GM12874 (cell line): ENCODE measurements around the gene ZFHX3.

Experiments
- TF ChIP-seq, protein P1 (sequence below): IDR thresholded peaks from 2 replicates; pipeline ENCODE4 v1.5.1; 2011; ENCODE audit warnings: low read depth, mild to moderate bottlenecking, control low read depth, low read length, moderate library complexity; ENCODE audit not compliant: insufficient read depth

The ZFHX3 gene

DNA sequence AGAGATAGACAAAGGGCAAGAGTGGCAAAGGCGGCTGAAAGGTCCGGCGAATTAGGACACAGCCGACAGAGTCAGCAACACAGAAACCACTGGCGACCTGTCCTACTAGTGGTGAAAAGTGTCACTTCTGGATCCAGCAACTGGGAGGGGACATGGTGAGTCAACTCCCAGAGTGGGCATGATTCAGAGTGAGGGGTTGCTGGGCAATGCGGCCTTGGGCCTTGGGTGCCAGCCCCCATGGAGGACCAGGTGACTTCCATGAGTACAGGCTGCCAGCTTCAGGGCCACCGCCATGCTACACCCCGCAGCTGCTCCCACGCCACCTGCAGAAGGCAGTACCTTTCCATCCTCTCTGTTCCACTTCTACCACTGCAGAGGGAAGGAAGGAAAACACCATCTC, 110.6 kb downstream of the ZFHX3 start:
- TF ChIP-seq, protein P1, sequence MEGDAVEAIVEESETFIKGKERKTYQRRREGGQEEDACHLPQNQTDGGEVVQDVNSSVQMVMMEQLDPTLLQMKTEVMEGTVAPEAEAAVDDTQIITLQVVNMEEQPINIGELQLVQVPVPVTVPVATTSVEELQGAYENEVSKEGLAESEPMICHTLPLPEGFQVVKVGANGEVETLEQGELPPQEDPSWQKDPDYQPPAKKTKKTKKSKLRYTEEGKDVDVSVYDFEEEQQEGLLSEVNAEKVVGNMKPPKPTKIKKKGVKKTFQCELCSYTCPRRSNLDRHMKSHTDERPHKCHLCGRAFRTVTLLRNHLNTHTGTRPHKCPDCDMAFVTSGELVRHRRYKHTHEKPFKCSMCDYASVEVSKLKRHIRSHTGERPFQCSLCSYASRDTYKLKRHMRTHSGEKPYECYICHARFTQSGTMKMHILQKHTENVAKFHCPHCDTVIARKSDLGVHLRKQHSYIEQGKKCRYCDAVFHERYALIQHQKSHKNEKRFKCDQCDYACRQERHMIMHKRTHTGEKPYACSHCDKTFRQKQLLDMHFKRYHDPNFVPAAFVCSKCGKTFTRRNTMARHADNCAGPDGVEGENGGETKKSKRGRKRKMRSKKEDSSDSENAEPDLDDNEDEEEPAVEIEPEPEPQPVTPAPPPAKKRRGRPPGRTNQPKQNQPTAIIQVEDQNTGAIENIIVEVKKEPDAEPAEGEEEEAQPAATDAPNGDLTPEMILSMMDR, result no peak

GRCh38 chr16:72936408-72936807, 111.5 kb downstream of the ZFHX3 start:
- TF ChIP-seq, protein P1, result no peak

DNA sequence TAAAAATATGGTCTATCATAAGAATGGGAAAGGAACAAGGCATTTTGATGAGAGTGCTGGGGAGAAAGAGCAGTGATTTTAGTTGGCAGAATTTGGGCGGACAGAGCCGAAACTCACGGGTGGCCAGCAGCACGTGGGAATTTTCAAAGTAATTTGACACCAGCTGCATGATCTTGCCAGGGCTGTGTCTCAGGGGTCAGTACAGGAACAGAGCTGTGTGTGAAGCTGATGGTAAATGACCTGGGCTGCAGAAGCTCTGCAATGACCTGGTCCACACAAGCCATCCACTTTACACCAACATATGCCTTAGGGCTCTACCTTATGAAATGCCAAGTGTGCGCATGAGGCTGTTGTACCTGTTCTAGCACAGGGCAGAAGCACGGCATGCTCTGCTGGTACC, 112.0 kb downstream of the ZFHX3 start:
- TF ChIP-seq, protein P1, result no peak

- TF ChIP-seq, protein P1, result no peak
These were observed 113.1 kb downstream of the ZFHX3 start for GRCh38 chr16:72934636-72935403.

DNA sequence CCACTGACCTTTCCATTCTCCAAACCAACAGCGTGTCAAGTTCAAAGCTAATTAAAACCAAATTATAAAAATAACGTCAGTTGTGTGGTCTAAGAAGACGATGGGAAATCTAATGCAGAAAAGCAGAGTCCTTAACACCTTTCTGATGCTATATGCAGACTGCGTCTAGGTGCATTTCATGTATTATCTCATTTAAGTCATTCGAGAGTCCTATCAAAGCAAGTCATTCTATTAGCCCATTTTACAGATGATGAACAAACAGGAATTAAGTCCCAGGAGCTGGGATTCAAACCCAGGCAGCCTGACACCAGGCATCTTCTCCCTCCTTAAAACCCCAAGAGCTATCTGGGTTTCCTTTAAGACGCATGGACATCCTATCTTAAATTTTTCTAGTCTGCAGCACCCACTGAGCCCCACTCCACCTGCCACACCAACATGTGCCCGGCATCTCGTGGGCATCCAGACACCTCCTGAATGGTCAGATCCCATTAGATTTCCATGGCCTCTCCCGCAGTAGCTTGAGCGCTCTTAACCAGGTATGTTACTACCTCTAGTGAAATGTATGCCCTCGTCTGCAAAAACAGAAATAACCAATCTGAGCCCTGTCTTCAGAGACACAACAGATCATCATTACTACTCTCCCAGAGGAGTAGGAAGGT, 115.1 kb downstream of the ZFHX3 start:
- TF ChIP-seq, protein P1, result no peak

DNA sequence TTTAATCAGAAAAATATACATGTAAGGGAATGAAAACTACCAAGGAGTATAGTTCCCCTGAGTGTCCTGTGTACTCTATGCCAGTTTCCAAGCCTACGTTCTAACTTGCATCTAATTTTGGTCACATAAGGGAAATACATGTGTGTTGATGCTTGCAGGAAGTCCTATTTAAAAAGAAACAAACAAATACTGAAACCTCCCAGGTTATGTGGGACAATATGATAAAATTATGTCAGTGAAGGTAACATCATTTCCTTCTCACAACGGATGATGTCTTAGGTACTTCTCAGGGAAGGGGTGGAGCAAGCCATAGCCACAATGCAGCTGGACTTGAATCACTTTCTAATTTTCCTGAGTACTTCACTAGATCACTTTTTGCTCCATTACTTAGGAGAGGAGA, 115.9 kb downstream of the ZFHX3 start:
- TF ChIP-seq, protein P1, result no peak

DNA sequence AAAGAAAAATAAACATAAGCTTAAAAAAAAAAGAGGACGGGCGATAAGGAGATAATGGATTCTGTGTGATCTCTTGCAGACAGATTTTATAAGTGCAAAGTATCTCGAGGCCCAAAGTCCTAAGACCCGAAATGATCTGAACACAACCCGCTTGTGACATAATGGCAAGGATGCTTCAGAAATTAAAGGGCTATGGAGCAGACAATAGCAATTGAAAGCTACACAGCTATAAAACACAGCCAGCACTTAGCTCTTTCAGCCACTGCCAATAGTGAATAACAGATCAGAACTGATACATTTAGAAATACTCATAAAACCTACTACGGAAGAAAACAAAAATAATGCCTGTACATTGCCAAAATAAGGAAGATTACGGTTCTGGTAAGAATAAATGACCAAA, 117.5 kb downstream of the ZFHX3 start:
- TF ChIP-seq, protein P1, result no peak
